GM21381 (cell line): Measurements from ENCODE around the gene C12orf57.

Source experiments
- ATAC-seq: cut with Tn5 transposase; IDR thresholded peaks from one replicate; pipeline ENCODE4 v1.9.1; 2021; ENCODE audit warnings: mild to moderate bottlenecking, moderate library complexity; ENCODE audit not compliant: unreplicated experiment

The C12orf57 gene

GRCh38 chr12:6936636-6937480 is 7.0 kb upstream of the C12orf57 start:
- ATAC-seq, result no peak

- peak; percentile 91 for ATAC-seq
These were observed 6.1 kb upstream of the C12orf57 start for GRCh38 chr12:6937481-6938352.

- no peak for ATAC-seq
These were observed 5.2 kb upstream of the C12orf57 start for GRCh38 chr12:6938353-6939190.

GRCh38 chr12:6939191-6939540 is 4.7 kb upstream of the C12orf57 start:
- no peak for ATAC-seq

GRCh38 chr12:6941267-6941666 is 2.6 kb upstream of the C12orf57 start:
- ATAC-seq, result no peak

- no peak for ATAC-seq
These were observed 2.0 kb upstream of the C12orf57 start for GRCh38 chr12:6941782-6942181.

- no peak for ATAC-seq
These were observed 1.5 kb upstream of the C12orf57 start for GRCh38 chr12:6942331-6942665.

- peak; percentile 26 for ATAC-seq
These were observed 467 bp upstream of the C12orf57 start for GRCh38 chr12:6943389-6943721.

- peak; percentile 32 for ATAC-seq
These were observed 762 bp downstream of the C12orf57 start for GRCh38 chr12:6944381-6945186.

GRCh38 chr12:6945613-6946012 is 1.8 kb downstream of the C12orf57 start:
- no peak for ATAC-seq

GRCh38 chr12:6946033-6946919 is 2.5 kb downstream of the C12orf57 start:
- ATAC-seq, result peak; percentile 25

GRCh38 chr12:6946920-6947374 is 3.1 kb downstream of the C12orf57 start:
- no peak for ATAC-seq

GRCh38 chr12:6947615-6948014 is 3.8 kb downstream of the C12orf57 start:
- no peak for ATAC-seq

- no peak for ATAC-seq
These were observed 5.2 kb downstream of the C12orf57 start for GRCh38 chr12:6948873-6949594.

- ATAC-seq, result no peak
These were observed 6.6 kb downstream of the C12orf57 start for GRCh38 chr12:6950401-6950801.

- ATAC-seq, result no peak
These were observed 7.2 kb downstream of the C12orf57 start, which contains the start of gene PTPN6 for GRCh38 chr12:6950811-6951540. Gene PTPN6 (plus strand): TSS chr12:6951356. CDS start chr12:6951513, 157 bp downstream.

GRCh38 chr12:6951551-6952120 is 7.8 kb downstream of the C12orf57 start:
- ATAC-seq, result no peak
